ENCODE data around the gene SPN.
"Not testable (repeated sequence)": the region's sequence is repeated elsewhere in the genome, so short reads cannot be mapped to it uniquely, and the experiment has no call there.

DNA sequence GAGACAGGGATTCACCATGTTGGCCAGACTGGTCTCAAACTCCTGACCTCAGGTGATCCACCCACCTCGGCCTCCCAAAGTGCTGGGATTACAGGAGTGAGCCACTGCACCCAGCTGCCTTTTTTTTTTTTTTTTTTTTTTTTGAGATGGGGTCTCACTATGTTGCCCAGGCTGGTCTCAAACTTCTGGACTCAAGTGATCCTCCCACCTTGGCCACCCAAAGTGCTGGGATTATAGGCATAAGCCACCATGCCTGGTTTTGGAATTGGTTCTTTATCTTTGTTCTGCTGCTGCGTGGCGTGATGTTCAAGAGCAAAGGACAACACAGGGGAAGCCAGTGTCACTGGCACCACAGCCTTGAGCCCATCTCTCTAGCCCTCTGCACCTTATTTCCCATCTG is 32.6 kb downstream of the SPN start:
- TF ChIP-seq, protein P1, sequence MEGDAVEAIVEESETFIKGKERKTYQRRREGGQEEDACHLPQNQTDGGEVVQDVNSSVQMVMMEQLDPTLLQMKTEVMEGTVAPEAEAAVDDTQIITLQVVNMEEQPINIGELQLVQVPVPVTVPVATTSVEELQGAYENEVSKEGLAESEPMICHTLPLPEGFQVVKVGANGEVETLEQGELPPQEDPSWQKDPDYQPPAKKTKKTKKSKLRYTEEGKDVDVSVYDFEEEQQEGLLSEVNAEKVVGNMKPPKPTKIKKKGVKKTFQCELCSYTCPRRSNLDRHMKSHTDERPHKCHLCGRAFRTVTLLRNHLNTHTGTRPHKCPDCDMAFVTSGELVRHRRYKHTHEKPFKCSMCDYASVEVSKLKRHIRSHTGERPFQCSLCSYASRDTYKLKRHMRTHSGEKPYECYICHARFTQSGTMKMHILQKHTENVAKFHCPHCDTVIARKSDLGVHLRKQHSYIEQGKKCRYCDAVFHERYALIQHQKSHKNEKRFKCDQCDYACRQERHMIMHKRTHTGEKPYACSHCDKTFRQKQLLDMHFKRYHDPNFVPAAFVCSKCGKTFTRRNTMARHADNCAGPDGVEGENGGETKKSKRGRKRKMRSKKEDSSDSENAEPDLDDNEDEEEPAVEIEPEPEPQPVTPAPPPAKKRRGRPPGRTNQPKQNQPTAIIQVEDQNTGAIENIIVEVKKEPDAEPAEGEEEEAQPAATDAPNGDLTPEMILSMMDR (conservative IDR thresholded peaks at IDR 0.05 in 1 of 2, IDR thresholded peaks at IDR 0.05 in 1 of 2; ENCODE audit: low read depth in 1 of 2, low read length in 2 of 2): not testable (repeated sequence)
- not testable (repeated sequence) for TF ChIP-seq EZH2 (IDR thresholded peaks at IDR 0.05; ENCODE audit: low read length, missing control alignments)
